KMS-11 (cell line): ENCODE results near the gene NSF.

Experiments
- H2AFZ ChIP-seq: fragments of 200-600 bp; sonication (generic); 2 replicates; pipeline ENCODE4 v1.6.1; 2016; ENCODE audit warnings: antibody characterized with exemption, mixed run types, low read depth
- H3K27ac ChIP-seq: fragments of 200-600 bp; sonication (generic); 2 replicates; pipeline ENCODE4 v1.6.1; 2016; ENCODE audit warnings: mild to moderate bottlenecking, mixed run types
- H3K27me3 ChIP-seq: fragments of 200-600 bp; sonication (generic); 2 replicates; pipeline ENCODE4 v1.6.1; 2017; ENCODE audit warnings: mild to moderate bottlenecking, low read depth, mixed run types, moderate library complexity; ENCODE audit not compliant: insufficient read depth
- H3K36me3 ChIP-seq: fragments of 200-600 bp; sonication (generic); 2 replicates; pipeline ENCODE4 v1.6.1; 2017; ENCODE audit warnings: mild to moderate bottlenecking, mixed run types; ENCODE audit not compliant: insufficient read depth
- H3K4me1 ChIP-seq: fragments of 200-600 bp; sonication (generic); 2 replicates; pipeline ENCODE4 v1.6.1; 2016; ENCODE audit warnings: mild to moderate bottlenecking, low read depth, mixed run types; ENCODE audit not compliant: poor library complexity, severe bottlenecking
- H3K4me2 ChIP-seq: fragments of 200-600 bp; sonication (generic); 2 replicates; pipeline ENCODE4 v1.7.0; 2016; ENCODE audit warnings: mild to moderate bottlenecking, mixed run types
- H3K4me3 ChIP-seq: fragments of 200-600 bp; sonication (generic); IDR thresholded peaks from 2 replicates; pipeline ENCODE4 v1.6.1; 2017; ENCODE audit warnings: low read depth, low read length, mixed read lengths; ENCODE audit not compliant: insufficient read depth
- H3K79me2 ChIP-seq: fragments of 200-600 bp; sonication (generic); 2 replicates; pipeline ENCODE4 v1.6.1; 2016; ENCODE audit warnings: low read depth, mixed run types; ENCODE audit not compliant: insufficient read depth
- H3K9ac ChIP-seq: fragments of 200-600 bp; sonication (generic); 2 replicates; pipeline ENCODE4 v1.6.1; 2016; ENCODE audit warnings: mild to moderate bottlenecking, mixed run types
- H4K20me1 ChIP-seq: fragments of 200-600 bp; sonication (generic); 2 replicates; pipeline ENCODE4 v1.6.1; 2016; ENCODE audit warnings: mild to moderate bottlenecking, mixed run types; ENCODE audit not compliant: insufficient read depth
- TF ChIP-seq, protein P1 (sequence below): fragments of 200-600 bp; sonication (generic); conservative IDR thresholded peaks from 2 replicates; pipeline ENCODE4 v1.6.1; 2017; ENCODE audit warnings: low read depth, mild to moderate bottlenecking, antibody characterized with exemption, low read length, moderate library complexity, mixed read lengths

NSF gene

DNA sequence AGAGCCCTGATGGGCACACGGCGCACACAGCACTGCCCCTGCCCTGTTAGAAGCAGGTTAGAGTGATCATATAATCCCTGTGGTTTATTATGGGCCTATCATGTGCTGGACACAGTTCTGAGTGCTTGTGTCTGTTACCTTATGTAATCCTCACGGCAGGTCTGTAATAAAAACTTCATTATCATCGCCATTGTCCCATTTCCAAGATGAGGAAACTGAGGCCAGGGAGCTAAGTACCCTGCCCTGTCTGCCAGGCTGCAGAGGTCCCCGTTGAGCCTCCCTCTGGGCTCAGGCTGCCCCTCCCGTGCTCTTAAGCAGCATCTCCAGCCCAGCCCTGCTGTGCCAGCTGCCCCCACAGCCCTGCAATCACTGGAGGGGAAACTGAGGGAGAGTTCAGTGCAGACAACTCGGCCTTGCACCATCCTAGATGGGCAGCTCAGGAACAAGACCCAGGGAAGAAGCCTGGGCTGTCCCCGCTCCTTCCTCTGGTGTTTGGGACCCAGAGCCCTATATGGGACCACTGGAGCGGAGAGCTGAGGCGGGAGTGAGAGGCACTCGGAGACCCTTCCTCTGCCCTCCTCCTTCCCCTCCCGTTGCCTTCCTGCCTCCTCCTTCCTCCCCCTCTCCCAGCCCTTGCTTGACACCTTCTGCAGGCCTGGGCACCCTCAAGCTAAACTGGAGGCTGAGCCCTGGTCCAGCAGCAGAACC lies 186.0 kb downstream of the NSF start:
- H3K4me2 ChIP-seq, result no peak overlapping the region
- no peak overlapping the region for H3K9ac ChIP-seq
- no peaks in the 10 kb centered on the region for H3K4me1 ChIP-seq
- no peak overlapping the region for H3K4me3 ChIP-seq
- H3K27me3 ChIP-seq, result peaks cover 2% of the 10 kb centered on the region; the same call in 1 of the 2 replicates
- H2AFZ ChIP-seq, result no peak overlapping the region
- H3K36me3 ChIP-seq, result no peaks in the 10 kb centered on the region
- H3K79me2 ChIP-seq, result no peaks in the 10 kb centered on the region
- no peaks in the 10 kb centered on the region for H4K20me1 ChIP-seq
- no peak overlapping the region for H3K27ac ChIP-seq
- TF ChIP-seq, protein P1, sequence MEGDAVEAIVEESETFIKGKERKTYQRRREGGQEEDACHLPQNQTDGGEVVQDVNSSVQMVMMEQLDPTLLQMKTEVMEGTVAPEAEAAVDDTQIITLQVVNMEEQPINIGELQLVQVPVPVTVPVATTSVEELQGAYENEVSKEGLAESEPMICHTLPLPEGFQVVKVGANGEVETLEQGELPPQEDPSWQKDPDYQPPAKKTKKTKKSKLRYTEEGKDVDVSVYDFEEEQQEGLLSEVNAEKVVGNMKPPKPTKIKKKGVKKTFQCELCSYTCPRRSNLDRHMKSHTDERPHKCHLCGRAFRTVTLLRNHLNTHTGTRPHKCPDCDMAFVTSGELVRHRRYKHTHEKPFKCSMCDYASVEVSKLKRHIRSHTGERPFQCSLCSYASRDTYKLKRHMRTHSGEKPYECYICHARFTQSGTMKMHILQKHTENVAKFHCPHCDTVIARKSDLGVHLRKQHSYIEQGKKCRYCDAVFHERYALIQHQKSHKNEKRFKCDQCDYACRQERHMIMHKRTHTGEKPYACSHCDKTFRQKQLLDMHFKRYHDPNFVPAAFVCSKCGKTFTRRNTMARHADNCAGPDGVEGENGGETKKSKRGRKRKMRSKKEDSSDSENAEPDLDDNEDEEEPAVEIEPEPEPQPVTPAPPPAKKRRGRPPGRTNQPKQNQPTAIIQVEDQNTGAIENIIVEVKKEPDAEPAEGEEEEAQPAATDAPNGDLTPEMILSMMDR, result no peak

DNA sequence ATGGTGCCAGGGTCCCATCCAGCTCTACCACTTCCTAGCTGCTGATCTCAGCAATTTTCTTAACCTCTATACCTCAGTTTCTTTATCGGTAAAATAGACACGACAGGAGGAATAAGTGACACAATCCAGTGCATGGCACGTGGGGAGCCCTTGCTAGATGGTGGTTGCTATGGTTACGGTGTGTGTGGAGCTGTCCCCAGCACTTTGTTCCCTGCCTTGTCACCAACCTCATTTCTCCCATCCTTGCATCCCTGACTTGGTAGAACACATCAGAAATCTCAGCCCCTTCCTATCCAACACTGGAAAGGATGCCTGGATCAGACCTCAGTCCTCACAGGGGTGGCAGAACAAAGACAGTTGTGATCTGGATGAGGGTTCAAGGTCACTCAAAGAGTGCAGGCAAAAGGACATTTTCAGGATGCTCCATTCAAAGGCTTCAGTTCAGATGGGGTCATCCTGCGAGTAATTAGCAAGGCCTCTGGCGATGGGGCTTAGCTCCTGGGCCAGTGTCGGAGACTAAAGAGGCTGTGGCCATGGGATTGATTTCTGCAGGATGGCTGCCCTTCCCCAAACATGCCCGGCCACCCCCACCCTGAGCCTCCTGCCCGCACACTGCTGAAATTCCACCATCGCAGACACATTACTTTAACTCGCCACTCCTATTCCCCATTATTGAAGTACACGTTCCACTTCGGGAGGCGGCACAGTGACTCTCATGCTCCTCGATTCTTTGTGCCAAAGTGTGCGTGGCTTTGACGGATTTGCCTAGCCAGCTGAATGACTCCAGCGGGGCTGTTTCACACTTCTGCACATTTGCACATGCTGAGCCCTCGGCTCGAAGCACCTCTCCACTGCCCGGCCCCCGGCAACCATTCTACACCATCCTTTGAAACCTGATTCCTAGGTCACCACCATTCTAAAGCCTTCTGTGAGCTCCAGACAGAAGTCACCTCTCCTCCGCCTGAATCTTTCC lies 187.8 kb downstream of the NSF start:
- Histone ChIP-seq H3K36me3 (no peaks in the 10 kb centered on the region), H2AFZ (no peak overlapping the region), H3K4me3 (no peak overlapping the region), H3K79me2 (no peaks in the 10 kb centered on the region), H4K20me1 (no peaks in the 10 kb centered on the region), H3K9ac (no peak overlapping the region), H3K4me1 (no peaks in the 10 kb centered on the region), H3K27me3 (peaks cover 2% of the 10 kb centered on the region; the same call in 1 of the 2 replicates), H3K4me2 (no peak overlapping the region), H3K27ac (no peak overlapping the region)
- TF ChIP-seq, protein P1, result no peak

DNA sequence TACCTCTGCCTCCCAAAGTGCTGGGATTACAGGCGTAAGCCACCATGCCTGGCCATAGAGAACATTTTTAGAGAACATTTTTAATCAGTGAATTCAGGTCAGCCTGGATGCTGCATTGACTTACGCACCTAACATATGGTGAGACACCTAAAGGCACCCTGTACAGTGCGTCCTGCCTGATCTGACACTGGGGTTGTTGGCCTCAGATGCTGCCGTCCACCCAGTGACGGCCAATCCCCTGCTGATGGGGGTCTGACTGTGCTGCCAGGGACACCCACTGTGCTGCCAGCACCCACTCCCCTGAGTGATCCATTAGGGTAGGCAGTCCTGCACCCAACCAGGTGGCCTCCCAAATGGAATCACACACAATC lies 189.5 kb downstream of the NSF start:
- Histone ChIP-seq H3K9ac (no peak overlapping the region), H3K4me1 (no peaks in the 10 kb centered on the region), H3K4me3 (no peak overlapping the region), H3K79me2 (no peaks in the 10 kb centered on the region), H4K20me1 (no peaks in the 10 kb centered on the region), H3K4me2 (no peak overlapping the region), H3K27ac (no peak overlapping the region), H2AFZ (no peak overlapping the region), H3K36me3 (no peaks in the 10 kb centered on the region), H3K27me3 (peaks cover 2% of the 10 kb centered on the region; the same call in 1 of the 2 replicates)
- TF ChIP-seq, protein P1, result no peak

DNA sequence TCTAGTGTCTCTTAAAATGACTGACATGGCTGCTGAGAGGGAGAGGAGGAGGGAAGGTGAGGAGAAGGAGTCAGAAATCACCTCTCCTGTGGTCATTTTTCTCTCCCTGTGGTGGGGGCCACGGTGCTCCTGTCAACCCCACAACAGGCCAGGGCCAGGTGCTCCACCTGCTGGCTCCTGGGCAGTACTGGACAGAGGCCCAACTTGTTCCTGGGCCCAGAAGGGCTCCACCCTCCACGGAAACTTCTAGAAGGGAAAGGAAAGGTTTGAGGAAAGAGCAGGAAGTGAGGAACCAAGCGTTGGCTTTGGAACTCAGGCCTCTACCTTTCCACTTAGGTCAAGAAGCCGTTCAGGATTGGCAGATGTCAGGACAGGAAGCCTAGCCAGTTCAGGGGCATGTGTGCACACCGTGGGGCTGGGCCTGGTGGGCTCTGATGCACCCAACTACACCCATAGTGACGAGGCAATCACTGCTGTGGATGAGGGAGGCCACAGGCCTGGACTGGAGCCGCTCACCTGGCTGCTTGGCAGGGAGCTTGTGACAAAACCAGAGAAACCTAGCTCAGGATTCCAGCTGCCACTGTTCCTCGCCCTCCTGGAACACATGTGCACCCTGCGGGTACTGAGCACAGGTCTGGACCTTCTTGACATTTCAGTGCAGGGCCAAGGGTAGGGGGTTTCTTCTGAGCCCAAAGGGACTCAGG lies 191.9 kb downstream of the NSF start:
- Histone ChIP-seq H4K20me1 (no peaks in the 10 kb centered on the region), H3K79me2 (no peaks in the 10 kb centered on the region), H3K27ac (no peak overlapping the region), H3K4me1 (no peaks in the 10 kb centered on the region), H3K4me2 (no peak overlapping the region), H3K9ac (no peak overlapping the region), H3K36me3 (no peaks in the 10 kb centered on the region), H2AFZ (peak overlapping the region; percentile 38; the same call in 1 of the 2 replicates), H3K4me3 (no peak overlapping the region), H3K27me3 (no peaks in the 10 kb centered on the region; the same call in 1 of the 2 replicates)
- TF ChIP-seq, protein P1, result peak; percentile 45; the same call in 1 of the 2 replicates
